ENCODE results near the gene ATP2B2. TPM values are rescaled to one million over a fixed set of nuclear protein-coding genes. Genes with fewer than 3 reads are reported as not detected.

The ATP2B2 gene
- total RNA-seq, 1 donor from 2014 or later, result 3.7 TPM

- Histone ChIP-seq H3K4me1 (ENCODE audit: control insufficient read depth in 3 of 3, insufficient read depth in 3 of 3, low read length in 3 of 3) (peaks cover 12 to 21% (median 19%) of the 10 kb centered on the region in 3 donors), H3K27me3 (ENCODE audit: control insufficient read depth in 3 of 3, insufficient read depth in 3 of 3, low read length in 3 of 3) (no peaks in the 10 kb centered on the region), H3K36me3 (ENCODE audit: control insufficient read depth in 3 of 3, insufficient read depth in 3 of 3, low read length in 3 of 3) (peaks cover 65 to 72% (median 71%) of the 10 kb centered on the region in 3 donors), H3K9me3 (ENCODE audit: control insufficient read depth in 3 of 3, low read length in 3 of 3) (no peaks in the 10 kb centered on the region), H3K27ac (ENCODE audit: low read depth, low read length) (no peak overlapping the region), H3K4me3 (ENCODE audit: low read length in 3 of 3) (no peak overlapping the region), H3K9ac (ENCODE audit: low read depth in 1 of 3, low read length in 3 of 3) (no peak overlapping the region)
Measured at GRCh38 chr3:10315771-10316344, 189.5 kb downstream of the ATP2B2 start.

- Histone ChIP-seq H3K9me3 (ENCODE audit: control insufficient read depth in 3 of 3, low read length in 3 of 3) (no peaks in the 10 kb centered on the region), H3K4me1 (ENCODE audit: control insufficient read depth in 3 of 3, insufficient read depth in 3 of 3, low read length in 3 of 3) (peaks cover 9 to 16% (median 14%) of the 10 kb centered on the region in 3 donors), H3K27ac (ENCODE audit: low read depth, low read length) (no peak overlapping the region), H3K9ac (ENCODE audit: low read depth in 1 of 3, low read length in 3 of 3) (no peak overlapping the region), H3K4me3 (ENCODE audit: low read length in 3 of 3) (no peak overlapping the region), H3K27me3 (ENCODE audit: control insufficient read depth in 3 of 3, insufficient read depth in 3 of 3, low read length in 3 of 3) (no peaks in the 10 kb centered on the region), H3K36me3 (ENCODE audit: control insufficient read depth in 3 of 3, insufficient read depth in 3 of 3, low read length in 3 of 3) (peaks cover 65 to 79% (median 77%) of the 10 kb centered on the region in 3 donors)
Measured at GRCh38 chr3:10315101-10315500, 190.3 kb downstream of the ATP2B2 start.

- no peaks in the 10 kb centered on the region for H3K4me1 ChIP-seq (ENCODE audit: control insufficient read depth in 3 of 3, insufficient read depth in 3 of 3, low read length in 3 of 3)
- peaks cover 61 to 85% (median 73%) of the 10 kb centered on the region in 3 donors for H3K36me3 ChIP-seq (ENCODE audit: control insufficient read depth in 3 of 3, insufficient read depth in 3 of 3, low read length in 3 of 3)
- H3K9me3 ChIP-seq (ENCODE audit: control insufficient read depth in 3 of 3, low read length in 3 of 3), result no peaks in the 10 kb centered on the region
- no peak overlapping the region for H3K27ac ChIP-seq (ENCODE audit: low read depth, low read length)
- H3K4me3 ChIP-seq (ENCODE audit: low read length in 3 of 3), result no peak overlapping the region
- H3K27me3 ChIP-seq (ENCODE audit: control insufficient read depth in 3 of 3, insufficient read depth in 3 of 3, low read length in 3 of 3), result no peaks in the 10 kb centered on the region
- H3K9ac ChIP-seq (ENCODE audit: low read depth in 1 of 3, low read length in 3 of 3), result no peak overlapping the region
Measured at GRCh38 chr3:10312861-10313260, 192.5 kb downstream of the ATP2B2 start.

GRCh38 chr3:10312391-10312790 lies 193.0 kb downstream of the ATP2B2 start:
- H3K4me3 ChIP-seq (ENCODE audit: low read length in 3 of 3), result no peak overlapping the region
- no peaks in the 10 kb centered on the region for H3K9me3 ChIP-seq (ENCODE audit: control insufficient read depth in 3 of 3, low read length in 3 of 3)
- H3K27ac ChIP-seq (ENCODE audit: low read depth, low read length), result no peak overlapping the region
- no peaks in the 10 kb centered on the region for H3K4me1 ChIP-seq (ENCODE audit: control insufficient read depth in 3 of 3, insufficient read depth in 3 of 3, low read length in 3 of 3)
- H3K27me3 ChIP-seq (ENCODE audit: control insufficient read depth in 3 of 3, insufficient read depth in 3 of 3, low read length in 3 of 3), result no peaks in the 10 kb centered on the region
- peaks cover 57 to 85% (median 70%) of the 10 kb centered on the region in 3 donors for H3K36me3 ChIP-seq (ENCODE audit: control insufficient read depth in 3 of 3, insufficient read depth in 3 of 3, low read length in 3 of 3)
- H3K9ac ChIP-seq (ENCODE audit: low read depth in 1 of 3, low read length in 3 of 3), result no peak overlapping the region

GRCh38 chr3:10311710-10312109 lies 193.7 kb downstream of the ATP2B2 start:
- Histone ChIP-seq H3K27me3 (ENCODE audit: control insufficient read depth in 3 of 3, insufficient read depth in 3 of 3, low read length in 3 of 3) (no peaks in the 10 kb centered on the region), H3K36me3 (ENCODE audit: control insufficient read depth in 3 of 3, insufficient read depth in 3 of 3, low read length in 3 of 3) (peaks cover 52 to 83% (median 66%) of the 10 kb centered on the region in 3 donors), H3K27ac (ENCODE audit: low read depth, low read length) (no peak overlapping the region), H3K9me3 (ENCODE audit: control insufficient read depth in 3 of 3, low read length in 3 of 3) (no peaks in the 10 kb centered on the region), H3K4me3 (ENCODE audit: low read length in 3 of 3) (no peak overlapping the region), H3K9ac (ENCODE audit: low read depth in 1 of 3, low read length in 3 of 3) (no peak overlapping the region), H3K4me1 (ENCODE audit: control insufficient read depth in 3 of 3, insufficient read depth in 3 of 3, low read length in 3 of 3) (no peaks in the 10 kb centered on the region)

GRCh38 chr3:10310578-10310977 lies 194.8 kb downstream of the ATP2B2 start:
- no peaks in the 10 kb centered on the region for H3K9me3 ChIP-seq (ENCODE audit: control insufficient read depth in 3 of 3, low read length in 3 of 3)
- H3K27ac ChIP-seq (ENCODE audit: low read depth, low read length), result no peak overlapping the region
- H3K4me3 ChIP-seq (ENCODE audit: low read length in 3 of 3), result no peak overlapping the region
- H3K27me3 ChIP-seq (ENCODE audit: control insufficient read depth in 3 of 3, insufficient read depth in 3 of 3, low read length in 3 of 3), result no peaks in the 10 kb centered on the region
- H3K4me1 ChIP-seq (ENCODE audit: control insufficient read depth in 3 of 3, insufficient read depth in 3 of 3, low read length in 3 of 3), result peaks cover 0 to under 1% (median 0%) of the 10 kb centered on the region in 3 donors
- H3K36me3 ChIP-seq (ENCODE audit: control insufficient read depth in 3 of 3, insufficient read depth in 3 of 3, low read length in 3 of 3), result peaks cover 44 to 85% (median 63%) of the 10 kb centered on the region in 3 donors
- no peak overlapping the region for H3K9ac ChIP-seq (ENCODE audit: low read depth in 1 of 3, low read length in 3 of 3)

- no peaks in the 10 kb centered on the region for H3K9me3 ChIP-seq (ENCODE audit: control insufficient read depth in 3 of 3, low read length in 3 of 3)
- no peak overlapping the region for H3K9ac ChIP-seq (ENCODE audit: low read depth in 1 of 3, low read length in 3 of 3)
- peaks cover 0 to 7% (median 4%) of the 10 kb centered on the region in 3 donors for H3K4me1 ChIP-seq (ENCODE audit: control insufficient read depth in 3 of 3, insufficient read depth in 3 of 3, low read length in 3 of 3)
- H3K4me3 ChIP-seq (ENCODE audit: low read length in 3 of 3), result no peak overlapping the region
- H3K36me3 ChIP-seq (ENCODE audit: control insufficient read depth in 3 of 3, insufficient read depth in 3 of 3, low read length in 3 of 3), result peaks cover 44 to 86% (median 67%) of the 10 kb centered on the region in 3 donors
- no peak overlapping the region for H3K27ac ChIP-seq (ENCODE audit: low read depth, low read length)
- no peaks in the 10 kb centered on the region for H3K27me3 ChIP-seq (ENCODE audit: control insufficient read depth in 3 of 3, insufficient read depth in 3 of 3, low read length in 3 of 3)
Measured at GRCh38 chr3:10309736-10310135, 195.7 kb downstream of the ATP2B2 start.

GRCh38 chr3:10308678-10309077 lies 196.7 kb downstream of the ATP2B2 start:
- no peak overlapping the region for H3K4me3 ChIP-seq (ENCODE audit: low read length in 3 of 3)
- no peak overlapping the region for H3K27ac ChIP-seq (ENCODE audit: low read depth, low read length)
- H3K9me3 ChIP-seq (ENCODE audit: control insufficient read depth in 3 of 3, low read length in 3 of 3), result no peaks in the 10 kb centered on the region
- no peaks in the 10 kb centered on the region for H3K27me3 ChIP-seq (ENCODE audit: control insufficient read depth in 3 of 3, insufficient read depth in 3 of 3, low read length in 3 of 3)
- peaks cover 49 to 88% (median 66%) of the 10 kb centered on the region in 3 donors for H3K36me3 ChIP-seq (ENCODE audit: control insufficient read depth in 3 of 3, insufficient read depth in 3 of 3, low read length in 3 of 3)
- no peak overlapping the region for H3K9ac ChIP-seq (ENCODE audit: low read depth in 1 of 3, low read length in 3 of 3)
- peaks cover 0 to 7% (median 4%) of the 10 kb centered on the region in 3 donors for H3K4me1 ChIP-seq (ENCODE audit: control insufficient read depth in 3 of 3, insufficient read depth in 3 of 3, low read length in 3 of 3)

- H3K4me1 ChIP-seq (ENCODE audit: control insufficient read depth in 3 of 3, insufficient read depth in 3 of 3, low read length in 3 of 3), result peaks cover 0 to 7% (median 4%) of the 10 kb centered on the region in 3 donors
- no peak overlapping the region for H3K9ac ChIP-seq (ENCODE audit: low read depth in 1 of 3, low read length in 3 of 3)
- no peaks in the 10 kb centered on the region for H3K9me3 ChIP-seq (ENCODE audit: control insufficient read depth in 3 of 3, low read length in 3 of 3)
- no peak overlapping the region for H3K4me3 ChIP-seq (ENCODE audit: low read length in 3 of 3)
- no peak overlapping the region for H3K27ac ChIP-seq (ENCODE audit: low read depth, low read length)
- H3K27me3 ChIP-seq (ENCODE audit: control insufficient read depth in 3 of 3, insufficient read depth in 3 of 3, low read length in 3 of 3), result no peaks in the 10 kb centered on the region
- H3K36me3 ChIP-seq (ENCODE audit: control insufficient read depth in 3 of 3, insufficient read depth in 3 of 3, low read length in 3 of 3), result peaks cover 47 to 84% (median 64%) of the 10 kb centered on the region in 3 donors
Measured at GRCh38 chr3:10306156-10306555, 199.2 kb downstream of the ATP2B2 start.

GRCh38 chr3:10305331-10305902 lies 200.0 kb downstream of the ATP2B2 start:
- H3K27ac ChIP-seq (ENCODE audit: low read depth, low read length), result no peak overlapping the region
- no peak overlapping the region for H3K4me3 ChIP-seq (ENCODE audit: low read length in 3 of 3)
- H3K9me3 ChIP-seq (ENCODE audit: control insufficient read depth in 3 of 3, low read length in 3 of 3), result no peaks in the 10 kb centered on the region
- peaks cover 0 to 7% (median 4%) of the 10 kb centered on the region in 3 donors for H3K4me1 ChIP-seq (ENCODE audit: control insufficient read depth in 3 of 3, insufficient read depth in 3 of 3, low read length in 3 of 3)
- no peaks in the 10 kb centered on the region for H3K27me3 ChIP-seq (ENCODE audit: control insufficient read depth in 3 of 3, insufficient read depth in 3 of 3, low read length in 3 of 3)
- peak overlapping the region in 1 of 3 donors; percentile 12 for H3K9ac ChIP-seq (ENCODE audit: low read depth in 1 of 3, low read length in 3 of 3)
- H3K36me3 ChIP-seq (ENCODE audit: control insufficient read depth in 3 of 3, insufficient read depth in 3 of 3, low read length in 3 of 3), result peaks cover 50 to 84% (median 62%) of the 10 kb centered on the region in 3 donors
